ENCODE measurements around the gene KDR. TPM values are rescaled to one million over a fixed set of nuclear protein-coding genes. Genes with fewer than 3 reads are reported as not detected.

The KDR gene
- total and polyA plus RNA-seq, 2 donors (not counting 1 experiment from before 2014, with no cell fraction given) = not detected

- H3K9me3 ChIP-seq (ENCODE audit: control extremely low read depth in 1 of 3, control insufficient read depth in 2 of 3, insufficient read depth in 1 of 3, low read length in 2 of 3) = no peaks in the 10 kb centered on the region
- H3K4me1 ChIP-seq (ENCODE audit: control insufficient read depth in 2 of 2, insufficient read depth in 2 of 2, low read length in 2 of 2) = no peaks in the 10 kb centered on the region
- no peaks in the 10 kb centered on the region for H3K4me1 Mint-ChIP-seq
- intact Hi-C loops (cut with micrococcal nuclease) = no loop called here
- H3K27ac ChIP-seq (ENCODE audit: low read length in 2 of 2) = no peak overlapping the region
- ATAC-seq (ENCODE audit: low read depth) (no peak), DNase-seq (no peak)
- peaks cover 2% of the 10 kb centered on the region for H3K9me3 Mint-ChIP-seq (ENCODE audit: insufficient read depth)
- no peak overlapping the region for H3K9ac ChIP-seq (ENCODE audit: low read length)
- H2AFZ ChIP-seq (ENCODE audit: insufficient read depth, low read depth, low read length, poor library complexity, severe bottlenecking) = no peak overlapping the region
- CTCF ChIA-PET = no interaction called here
- H3K36me3 ChIP-seq (replicated peaks in 1 of 2; ENCODE audit: control extremely low read depth in 1 of 2, control insufficient read depth in 1 of 2, extremely low read depth in 1 of 2, insufficient read depth in 2 of 2, low read length in 1 of 2) = no peaks in the 10 kb centered on the region
- no peak overlapping the region for H3K4me3 Mint-ChIP-seq
- no peaks in the 10 kb centered on the region for H3K79me2 ChIP-seq (ENCODE audit: control insufficient read depth, insufficient read depth, low read length)
- TF ChIP-seq CTCF (IDR thresholded peaks at IDR 0.05) = no peak
- no peak for TF ChIP-seq EZH2 (IDR thresholded peaks at IDR 0.05; ENCODE audit: borderline replicate concordance, insufficient read depth, low read depth, low read length, poor library complexity, severe bottlenecking)
- no CpG with 5 or more reads among the region's 2 CpGs for WGBS (ENCODE audit: insufficient coverage)
- no peaks in the 10 kb centered on the region for H4K20me1 ChIP-seq (ENCODE audit: control insufficient read depth, insufficient read depth, low read length, poor library complexity, severe bottlenecking)
- POLR2A ChIA-PET = no interaction called here
- no peaks in the 10 kb centered on the region for H3K27me3 ChIP-seq (replicated peaks in 1 of 4; ENCODE audit: control extremely low read depth in 1 of 4, control insufficient read depth in 3 of 4, insufficient read depth in 4 of 4, low read length in 3 of 4)
- no peaks in the 10 kb centered on the region for H3K27me3 Mint-ChIP-seq
- no peak overlapping the region for H3K4me2 ChIP-seq (replicated peaks; ENCODE audit: low read depth, low read length, poor library complexity, severe bottlenecking)
- no peak overlapping the region for H3K27ac Mint-ChIP-seq
- H3K4me3 ChIP-seq (ENCODE audit: control extremely low read depth in 1 of 5, extremely low read depth in 1 of 5, insufficient read depth in 1 of 5, low read depth in 2 of 5, low read length in 4 of 5) = no peak overlapping the region
These were observed 73.9 kb downstream of the KDR start for GRCh38 chr4:55051532-55051931.

GRCh38 chr4:55050418-55050950, 74.9 kb downstream of the KDR start:
- Histone ChIP-seq H4K20me1 (ENCODE audit: control insufficient read depth, insufficient read depth, low read length, poor library complexity, severe bottlenecking) (no peaks in the 10 kb centered on the region), H3K27me3 (replicated peaks in 1 of 4; ENCODE audit: control extremely low read depth in 1 of 4, control insufficient read depth in 3 of 4, insufficient read depth in 4 of 4, low read length in 3 of 4) (no peaks in the 10 kb centered on the region), H3K79me2 (ENCODE audit: control insufficient read depth, insufficient read depth, low read length) (no peaks in the 10 kb centered on the region), H3K4me3 (ENCODE audit: control extremely low read depth in 1 of 5, extremely low read depth in 1 of 5, insufficient read depth in 1 of 5, low read depth in 2 of 5, low read length in 4 of 5) (no peak overlapping the region), H3K36me3 (replicated peaks in 1 of 2; ENCODE audit: control extremely low read depth in 1 of 2, control insufficient read depth in 1 of 2, extremely low read depth in 1 of 2, insufficient read depth in 2 of 2, low read length in 1 of 2) (no peaks in the 10 kb centered on the region), H2AFZ (ENCODE audit: insufficient read depth, low read depth, low read length, poor library complexity, severe bottlenecking) (no peak overlapping the region), H3K9me3 (ENCODE audit: control extremely low read depth in 1 of 3, control insufficient read depth in 2 of 3, insufficient read depth in 1 of 3, low read length in 2 of 3) (no peaks in the 10 kb centered on the region), H3K4me1 (ENCODE audit: control insufficient read depth in 2 of 2, insufficient read depth in 2 of 2, low read length in 2 of 2) (no peaks in the 10 kb centered on the region), H3K27ac (ENCODE audit: low read length in 2 of 2) (no peak overlapping the region), H3K9ac (ENCODE audit: low read length) (no peak overlapping the region), H3K4me2 (replicated peaks; ENCODE audit: low read depth, low read length, poor library complexity, severe bottlenecking) (no peak overlapping the region)
- ATAC-seq (ENCODE audit: low read depth) (no peak), DNase-seq (no peak)
- Mint-ChIP-seq H3K4me3 (no peak overlapping the region), H3K9me3 (ENCODE audit: insufficient read depth) (peaks cover 2% of the 10 kb centered on the region), H3K4me1 (no peaks in the 10 kb centered on the region), H3K27ac (no peak overlapping the region), H3K27me3 (no peaks in the 10 kb centered on the region)
- intact Hi-C loops (cut with micrococcal nuclease) = no loop called here
- no peak for TF ChIP-seq EZH2 (IDR thresholded peaks at IDR 0.05; ENCODE audit: borderline replicate concordance, insufficient read depth, low read depth, low read length, poor library complexity, severe bottlenecking)
- TF ChIP-seq CTCF (IDR thresholded peaks at IDR 0.05) = no peak
- ChIA-PET CTCF (no interaction called here), POLR2A (no interaction called here)
- WGBS (ENCODE audit: insufficient coverage) = no CpG with 5 or more reads among the region's 1 CpG

Measured in B cell (primary cell).